ENCODE data around the gene COL6A1.

GRCh38 chr21:46002841-46003574, 21.4 kb downstream of the COL6A1 start:
- TF ChIP-seq POLR2A (IDR thresholded peaks at IDR 0.05) = no peak
- no peak for TF ChIP-seq POLR2AphosphoS5 (IDR thresholded peaks at IDR 0.05)
- TF ChIP-seq CTCF (IDR thresholded peaks at IDR 0.05 in 8 of 11, conservative IDR thresholded peaks at IDR 0.05 in 3 of 11) = no peak

Measured in spleen (tissue), 7 donors.